ENCODE data around the gene GALNT18. TPM values are rescaled to one million over a fixed set of nuclear protein-coding genes. Genes with fewer than 3 reads are reported as not detected.

Gene GALNT18
- total and polyA plus RNA-seq, 4 donors, result 2.1 to 11.0 (median 3.8) TPM

DNA sequence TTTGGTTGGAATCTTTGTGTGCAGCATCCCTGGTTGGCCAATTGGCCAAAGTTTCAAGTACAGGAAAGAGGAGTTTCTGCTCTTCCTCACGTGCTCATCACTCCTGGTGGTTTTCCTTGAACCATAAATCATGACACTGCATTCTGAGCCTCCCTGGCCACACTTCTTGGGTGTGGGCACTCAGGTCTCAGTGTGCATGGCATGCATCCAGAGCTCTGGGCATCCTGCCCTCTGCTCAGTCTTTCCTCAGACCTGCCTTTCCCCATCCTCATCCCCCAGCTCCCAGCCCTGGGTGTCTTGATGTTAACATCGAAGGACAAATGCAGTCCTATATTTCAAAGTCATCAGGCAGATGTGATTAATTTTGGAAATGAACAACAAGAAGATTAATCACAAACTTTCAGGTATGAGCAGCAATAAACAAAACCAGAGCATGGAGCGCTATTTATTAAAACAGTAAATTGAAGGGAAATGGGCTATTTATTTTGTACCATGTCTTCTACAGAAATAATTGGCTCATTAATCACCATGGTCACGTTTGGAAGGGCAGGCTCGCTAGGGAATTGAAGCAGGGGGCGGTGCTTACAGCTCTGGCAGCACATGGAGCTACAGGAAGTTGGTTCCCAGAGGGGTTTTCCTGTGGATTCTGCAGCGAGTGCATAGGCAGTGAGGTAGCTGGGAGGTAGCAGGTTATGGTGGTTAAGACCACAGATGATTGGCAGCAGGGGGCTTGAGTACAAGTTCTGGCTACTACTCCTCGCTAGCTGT lies 358.4 kb downstream of the GALNT18 start (continued):
- TF ChIP-seq HNF4G (IDR thresholded peaks at IDR 0.05) (no peak), CTCF (IDR thresholded peaks at IDR 0.05; ENCODE audit: low read depth, low read length, missing input control) (no peak), EGR1 (IDR thresholded peaks at IDR 0.05; ENCODE audit: low read depth in 2 of 2) (no peak), JUND (IDR thresholded peaks at IDR 0.05) (no peak), YY1 (IDR thresholded peaks at IDR 0.05) (no peak), NR2F2 (IDR thresholded peaks at IDR 0.05) (no peak)

DNA sequence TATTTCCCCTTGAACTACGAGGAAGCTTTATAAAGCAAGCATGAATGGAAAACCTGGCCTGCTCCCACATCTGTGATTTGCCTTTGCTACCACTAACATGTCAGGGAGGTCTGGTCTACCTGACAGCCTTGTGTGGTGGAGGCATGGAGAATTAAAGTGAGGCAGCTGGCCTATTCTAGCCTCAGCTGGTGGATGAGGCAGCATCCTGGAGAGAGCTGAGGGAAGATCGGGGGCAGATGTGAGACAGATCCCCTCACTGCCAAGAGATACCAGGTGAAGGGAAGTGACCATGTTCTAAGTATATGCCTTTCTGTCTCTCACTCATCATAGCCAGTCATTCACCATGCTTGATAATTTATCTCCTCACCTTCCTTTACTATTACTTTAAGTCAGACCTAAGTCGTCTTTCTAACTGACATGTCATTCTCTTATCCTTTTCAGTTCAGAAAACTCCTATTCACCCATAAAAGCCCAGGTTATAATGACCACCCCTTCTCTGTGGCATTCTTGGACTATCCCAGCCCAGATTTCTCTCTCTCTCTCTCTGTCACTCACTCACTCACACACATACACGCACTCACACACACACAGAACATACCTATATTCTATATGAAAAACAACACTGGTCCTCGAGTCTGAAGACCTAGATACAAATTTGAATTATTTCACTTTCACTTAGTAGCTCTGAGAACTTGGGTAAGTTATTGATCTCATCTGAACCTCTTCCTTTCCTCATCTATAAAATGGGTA lies 359.5 kb downstream of the GALNT18 start:
- no peak for DNase-seq (ENCODE audit: low spot score)
- no peaks in the 10 kb centered on the region for H3K27me3 ChIP-seq (ENCODE audit: control insufficient read depth in 4 of 4, insufficient read depth in 4 of 4, low read length in 3 of 4)
- no peak overlapping the region for H3K9ac ChIP-seq (ENCODE audit: low read depth in 1 of 2, low read length in 2 of 2)
- H3K27ac ChIP-seq (ENCODE audit: low read depth in 1 of 2, low read length in 2 of 2), result no peak overlapping the region
- peaks cover 0 to 2% (median 0%) of the 10 kb centered on the region in 4 donors for H3K36me3 ChIP-seq (ENCODE audit: control insufficient read depth in 4 of 4, insufficient read depth in 3 of 4, low read depth in 1 of 4, low read length in 3 of 4)
- TF ChIP-seq HNF4G (IDR thresholded peaks at IDR 0.05), result no peak
- TF ChIP-seq FOXA1 (IDR thresholded peaks at IDR 0.05), result no peak
- no peak for TF ChIP-seq FOXA2 (IDR thresholded peaks at IDR 0.05)
- TF ChIP-seq RXRA (IDR thresholded peaks at IDR 0.05), result no peak
- no peak for TF ChIP-seq TAF1 (conservative IDR thresholded peaks at IDR 0.05)
- TF ChIP-seq REST (IDR thresholded peaks at IDR 0.05), result no peak
- TF ChIP-seq SP1 (IDR thresholded peaks at IDR 0.05), result no peak
- no peak for TF ChIP-seq YY1 (IDR thresholded peaks at IDR 0.05)
- no peak for TF ChIP-seq HNF4A (conservative IDR thresholded peaks at IDR 0.05)
- no peaks in the 10 kb centered on the region for H3K4me1 ChIP-seq (ENCODE audit: control insufficient read depth in 4 of 4, insufficient read depth in 4 of 4, low read length in 3 of 4)
- H3K4me3 ChIP-seq (ENCODE audit: low read depth in 1 of 3, low read length in 3 of 3), result no peak overlapping the region
- H3K9me3 ChIP-seq (ENCODE audit: control insufficient read depth in 4 of 4, low read length in 3 of 4), result no peaks in the 10 kb centered on the region
- 89% methylated on average over 5 of the region's 5 CpGs for WGBS

- no peak for DNase-seq (ENCODE audit: low spot score)
- no peaks in the 10 kb centered on the region for H3K9me3 ChIP-seq (ENCODE audit: control insufficient read depth in 4 of 4, low read length in 3 of 4)
- 91% methylated on average over 5 of the region's 5 CpGs for WGBS
- H3K9ac ChIP-seq (ENCODE audit: low read depth in 1 of 2, low read length in 2 of 2), result no peak overlapping the region
- no peaks in the 10 kb centered on the region for H3K4me1 ChIP-seq (ENCODE audit: control insufficient read depth in 4 of 4, insufficient read depth in 4 of 4, low read length in 3 of 4)
- H3K36me3 ChIP-seq (ENCODE audit: control insufficient read depth in 4 of 4, insufficient read depth in 3 of 4, low read depth in 1 of 4, low read length in 3 of 4), result peaks cover 0 to 2% (median 0%) of the 10 kb centered on the region in 4 donors
- no peaks in the 10 kb centered on the region for H3K27me3 ChIP-seq (ENCODE audit: control insufficient read depth in 4 of 4, insufficient read depth in 4 of 4, low read length in 3 of 4)
- no peak overlapping the region for H3K27ac ChIP-seq (ENCODE audit: low read depth in 1 of 2, low read length in 2 of 2)
- H3K4me3 ChIP-seq (ENCODE audit: low read depth in 1 of 3, low read length in 3 of 3), result no peak overlapping the region
- TF ChIP-seq RXRA (IDR thresholded peaks at IDR 0.05) (no peak), ATF3 (IDR thresholded peaks at IDR 0.05) (no peak), FOXA2 (IDR thresholded peaks at IDR 0.05) (no peak), HNF4A (conservative IDR thresholded peaks at IDR 0.05) (no peak), MAX (IDR thresholded peaks at IDR 0.05) (no peak), JUND (IDR thresholded peaks at IDR 0.05) (no peak), NR2F2 (IDR thresholded peaks at IDR 0.05) (no peak), HNF4G (IDR thresholded peaks at IDR 0.05) (no peak), SP1 (IDR thresholded peaks at IDR 0.05) (no peak), RAD21 (IDR thresholded peaks at IDR 0.05) (no peak), EGR1 (IDR thresholded peaks at IDR 0.05; ENCODE audit: low read depth in 2 of 2) (no peak), FOXA1 (IDR thresholded peaks at IDR 0.05) (no peak), CTCF (IDR thresholded peaks at IDR 0.05; ENCODE audit: low read depth, low read length, missing input control) (no peak)
- TF ChIP-seq, protein P1, sequence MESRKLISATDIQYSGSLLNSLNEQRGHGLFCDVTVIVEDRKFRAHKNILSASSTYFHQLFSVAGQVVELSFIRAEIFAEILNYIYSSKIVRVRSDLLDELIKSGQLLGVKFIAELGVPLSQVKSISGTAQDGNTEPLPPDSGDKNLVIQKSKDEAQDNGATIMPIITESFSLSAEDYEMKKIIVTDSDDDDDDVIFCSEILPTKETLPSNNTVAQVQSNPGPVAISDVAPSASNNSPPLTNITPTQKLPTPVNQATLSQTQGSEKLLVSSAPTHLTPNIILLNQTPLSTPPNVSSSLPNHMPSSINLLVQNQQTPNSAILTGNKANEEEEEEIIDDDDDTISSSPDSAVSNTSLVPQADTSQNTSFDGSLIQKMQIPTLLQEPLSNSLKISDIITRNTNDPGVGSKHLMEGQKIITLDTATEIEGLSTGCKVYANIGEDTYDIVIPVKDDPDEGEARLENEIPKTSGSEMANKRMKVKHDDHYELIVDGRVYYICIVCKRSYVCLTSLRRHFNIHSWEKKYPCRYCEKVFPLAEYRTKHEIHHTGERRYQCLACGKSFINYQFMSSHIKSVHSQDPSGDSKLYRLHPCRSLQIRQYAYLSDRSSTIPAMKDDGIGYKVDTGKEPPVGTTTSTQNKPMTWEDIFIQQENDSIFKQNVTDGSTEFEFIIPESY (IDR thresholded peaks at IDR 0.05), result no peak
Measured at GRCh38 chr11:11261629-11262028, 360.2 kb downstream of the GALNT18 start.

Data from liver (tissue), 9 donors.